IMR-90 (cell line): Measurements from ENCODE around the gene CAPS2. TPM values are rescaled to one million over a fixed set of nuclear protein-coding genes. Genes with fewer than 3 reads are reported as not detected.
A peak's percentile ranks its signal among the peaks of the same experiment; 100 is the strongest.

Source experiments
- ATAC-seq: fragments of 200-7000 bp; cut with Tn5 transposase; 2 replicates; pipeline ENCODE4 v1.9.1; 2020; ENCODE audit warnings: low read depth, mild to moderate bottlenecking, moderate library complexity
- BruUV-seq: library from RNA; stranded (reverse); fragments of 400-500 nt; replicated peaks from 2 replicates; lab custom pipeline; 2021; lab: Mats Ljungman, UMichigan
- CTCF ChIA-PET: fragments of 300-600 bp; formaldehyde crosslinking; extraction: SDS; loops from one replicate; lab custom pipeline; 2021; ENCODE audit warnings: antibody characterized with exemption; lab: Yijun Ruan, JAX
- POLR2A ChIA-PET: fragments of 300-600 bp; sonication (Branson Sonifier 250); formaldehyde crosslinking; loops from one replicate; lab custom pipeline; 2022; ENCODE audit warnings: antibody characterized with exemption; ENCODE audit not compliant: unreplicated experiment; lab: Charles Lee
- DNase-seq: peaks from one replicate; pipeline ENCODE4 v3.0.0; 2013
- H2AFZ ChIP-seq: replicated peaks from 2 replicates; pipeline ENCODE3; 2013; ENCODE audit warnings: low read length, mild to moderate bottlenecking; ENCODE audit not compliant: poor library complexity
- H2AK5ac ChIP-seq: 2 replicates; pipeline ENCODE4 v1.6.1; 2013; ENCODE audit warnings: low read depth, low read length, inconsistent platforms
- H2AK9ac ChIP-seq: replicated peaks from 2 replicates; pipeline ENCODE3; 2013; ENCODE audit warnings: mild to moderate bottlenecking, low read depth, low read length, moderate library complexity; ENCODE audit not compliant: poor library complexity
- H2BK120ac ChIP-seq: 2 replicates; pipeline ENCODE4 v1.6.1; 2013; ENCODE audit warnings: low read depth, low read length, inconsistent platforms
- H2BK15ac ChIP-seq: 3 replicates; pipeline ENCODE4 v1.6.1; 2013; ENCODE audit warnings: low read depth, low read length, inconsistent platforms
- H2BK20ac ChIP-seq: 2 replicates; pipeline ENCODE4 v1.6.1; 2013; ENCODE audit warnings: low read depth, mild to moderate bottlenecking, inconsistent platforms, low read length, moderate library complexity
- H2BK5ac ChIP-seq: 2 replicates; pipeline ENCODE4 v1.6.1; 2013; ENCODE audit warnings: mild to moderate bottlenecking, low read depth, low read length, inconsistent platforms; ENCODE audit not compliant: poor library complexity, severe bottlenecking
- H3K14ac ChIP-seq: replicated peaks from 2 replicates; pipeline ENCODE4 v1.6.1; 2013; ENCODE audit warnings: low read depth, low read length, inconsistent platforms
- H3K18ac ChIP-seq: 2 replicates; pipeline ENCODE4 v1.6.1; 2013; ENCODE audit warnings: low read depth, low read length, control low read depth
- H3K23ac ChIP-seq: 2 replicates; pipeline ENCODE4 v1.6.1; 2013; ENCODE audit warnings: low read depth, low read length, inconsistent platforms
- H3K27ac ChIP-seq: 2 replicates; pipeline ENCODE4 v1.5.1; 2013; ENCODE audit warnings: mild to moderate bottlenecking, control low read depth, low read length; ENCODE audit not compliant: insufficient read depth
- H3K27me3 ChIP-seq: 2 replicates; pipeline ENCODE4 v1.6.1; 2013; ENCODE audit warnings: low read length; ENCODE audit not compliant: control insufficient read depth, insufficient read depth
- H3K36me3 ChIP-seq: 2 replicates; pipeline ENCODE4 v1.6.1; 2013; ENCODE audit warnings: low read length, mixed read lengths; ENCODE audit not compliant: control insufficient read depth, insufficient read depth
- H3K4ac ChIP-seq: 2 replicates; pipeline ENCODE4 v1.6.1; 2013; ENCODE audit warnings: low read depth, low read length, inconsistent platforms
- H3K4me1 ChIP-seq: 2 replicates; pipeline ENCODE4 v1.6.1; 2013; ENCODE audit warnings: low read length, mixed read lengths; ENCODE audit not compliant: control insufficient read depth, insufficient read depth
- H3K4me2 ChIP-seq: 2 replicates; pipeline ENCODE4 v1.6.1; 2013; ENCODE audit warnings: low read depth, mild to moderate bottlenecking, control low read depth, low read length, moderate library complexity
- H3K4me3 ChIP-seq: 2 replicates; pipeline ENCODE4 v1.5.1; 2013; ENCODE audit warnings: low read depth, mild to moderate bottlenecking, control low read depth, low read length, moderate library complexity; ENCODE audit not compliant: insufficient read depth
- H3K56ac ChIP-seq: 2 replicates; pipeline ENCODE4 v1.6.1; 2013; ENCODE audit warnings: low read length, inconsistent platforms; ENCODE audit not compliant: insufficient read depth; ENCODE audit errors: extremely low read depth
- H3K79me1 ChIP-seq, 2 experiments: 2 replicates each; pipeline ENCODE4 v1.6.1; 2013; ENCODE audit warnings: low read length in 2 of 2, inconsistent platforms in 1 of 2, low read depth in 1 of 2
- H3K9ac ChIP-seq: 2 replicates; pipeline ENCODE4 v1.6.1; 2013; ENCODE audit warnings: low read depth, low read length, control low read depth
- H3K9me1 ChIP-seq: 2 replicates; pipeline ENCODE4 v1.6.1; 2013; ENCODE audit warnings: low read length, inconsistent platforms; ENCODE audit not compliant: insufficient read depth
- H3K9me3 ChIP-seq: 2 replicates; pipeline ENCODE4 v1.6.1; 2013; ENCODE audit warnings: low read length; ENCODE audit not compliant: control insufficient read depth, insufficient read depth
- H4K20me1 ChIP-seq: 2 replicates; pipeline ENCODE4 v1.6.1; 2013; ENCODE audit warnings: low read length, inconsistent platforms; ENCODE audit not compliant: insufficient read depth
- H4K5ac ChIP-seq: 2 replicates; pipeline ENCODE4 v1.6.1; 2013; ENCODE audit warnings: mild to moderate bottlenecking, low read depth, low read length, control low read depth
- H4K8ac ChIP-seq, 2 experiments: 2 replicates each; pipeline ENCODE4 v1.6.1; 2013; ENCODE audit warnings: low read depth in 2 of 2, low read length in 2 of 2, control low read depth in 1 of 2, inconsistent platforms in 1 of 2
- H4K91ac ChIP-seq: 2 replicates; pipeline ENCODE4 v1.6.1; 2013; ENCODE audit warnings: low read depth, low read length, inconsistent platforms; ENCODE audit not compliant: insufficient read depth
- BHLHE40 ChIP-seq: fragments of 150-350 bp; IDR thresholded peaks from 2 replicates; pipeline ENCODE4 v1.6.1; 2016; ENCODE audit warnings: mild to moderate bottlenecking, low read depth, low read length
- CEBPB ChIP-seq: IDR thresholded peaks from 2 replicates; pipeline ENCODE4 v1.6.1; 2012; ENCODE audit warnings: low read depth, low read length, improper control_type of control experiment
- CHD1 ChIP-seq: IDR thresholded peaks from 2 replicates; pipeline ENCODE4 v1.6.1; 2012; ENCODE audit warnings: low read depth, low read length, improper control_type of control experiment
- FOS ChIP-seq: fragments of 150-350 bp; IDR thresholded peaks from 2 replicates; pipeline ENCODE4 v1.6.1; 2016; ENCODE audit warnings: low read depth, low read length
- MAFK ChIP-seq: IDR thresholded peaks from 2 replicates; pipeline ENCODE4 v1.6.1; 2012; ENCODE audit warnings: low read depth, low read length, improper control_type of control experiment
- MAZ ChIP-seq: IDR thresholded peaks from 2 replicates; pipeline ENCODE4 v1.6.1; 2012; ENCODE audit warnings: low read depth, mild to moderate bottlenecking, low read length, improper control_type of control experiment, moderate library complexity, borderline replicate concordance
- MXI1 ChIP-seq: IDR thresholded peaks from 2 replicates; pipeline ENCODE4 v1.6.1; 2012; ENCODE audit warnings: low read depth, mild to moderate bottlenecking, low read length, moderate library complexity, borderline replicate concordance
- NFE2L2 ChIP-seq: fragments of 150-350 bp; IDR thresholded peaks from 2 replicates; pipeline ENCODE4 v1.6.1; 2016; ENCODE audit warnings: low read depth, mild to moderate bottlenecking, low read length
- RAD21 ChIP-seq: IDR thresholded peaks from 2 replicates; pipeline ENCODE4 v1.6.1; 2012; ENCODE audit warnings: low read length, improper control_type of control experiment
- RFX5 ChIP-seq: IDR thresholded peaks from 2 replicates; pipeline ENCODE4 v1.8.0; 2012; ENCODE audit warnings: low read depth, mild to moderate bottlenecking, low read length, moderate library complexity
- SMC3 ChIP-seq: fragments of 150-350 bp; IDR thresholded peaks from 2 replicates; pipeline ENCODE4 v1.6.1; 2016; ENCODE audit warnings: low read depth, mild to moderate bottlenecking, antibody characterized with exemption, low read length, moderate library complexity
- WGBS, 2 experiments: methylation state at CpG; one replicate each; pipeline versions ENCODE4 v1.1.5 to v1.1.7; 2013; ENCODE audit warnings: missing lambda C conversion rate in 2 of 2; ENCODE audit not compliant: insufficient read length in 1 of 2; ENCODE audit errors: extremely low coverage in 2 of 2; 5-methylcytosine and 5-hydroxymethylcytosine counted together
- dilution Hi-C: fragments of 300-500 bp; cut with HindIII; formaldehyde crosslinking; loops from one replicate; pipeline ENCODE4 v1.14.3; 2018; ENCODE audit warnings: low sequenced_read_pairs; ENCODE audit not compliant: unreplicated experiment
- in situ Hi-C: fragments of 300-500 bp; cut with MboI; formaldehyde crosslinking; loops from 3 replicates; pipeline ENCODE4 v1.14.3; 2019; ENCODE audit warnings: low sequenced_read_pairs, inconsistent platforms, mixed read lengths
- intact Hi-C: fragments of 100-400 bp; cut with micrococcal nuclease; formaldehyde crosslinking; loops from 2 replicates; pipeline ENCODE4 v1.10.0; 2022
- polyA plus RNA-seq, 3 experiments: library from polyadenylated mRNA; depleted of rRNA; stranded (reverse); fragments of >200 nt; gene quantifications; 2 replicates each; pipeline ENCODE4 v1.2.3, GENCODE V29; 2012; ENCODE audit warnings: low replicate concordance in 1 of 3
- total RNA-seq: library from RNA; depleted of rRNA; stranded (reverse); fragments of >200 nt; gene quantifications from 2 replicates; pipeline ENCODE4 v1.2.3, GENCODE V29; 2012
- TF ChIP-seq, protein P1 (sequence below): fragments of 150-350 bp; IDR thresholded peaks from 2 replicates; pipeline ENCODE4 v1.6.1; 2017; ENCODE audit warnings: mild to moderate bottlenecking, antibody characterized with exemption, low read length, low read depth
- TF ChIP-seq, protein P2 (sequence below): fragments of 150-350 bp; IDR thresholded peaks from 2 replicates; pipeline ENCODE4 v1.6.1; 2016; ENCODE audit warnings: low read depth, mild to moderate bottlenecking, low read length, moderate library complexity, borderline replicate concordance

CAPS2 gene
- total and polyA plus RNA-seq, 2 of the 4 experiments (the other 2 are of a cell fraction) = 1.2 to 2.7 TPM

DNA sequence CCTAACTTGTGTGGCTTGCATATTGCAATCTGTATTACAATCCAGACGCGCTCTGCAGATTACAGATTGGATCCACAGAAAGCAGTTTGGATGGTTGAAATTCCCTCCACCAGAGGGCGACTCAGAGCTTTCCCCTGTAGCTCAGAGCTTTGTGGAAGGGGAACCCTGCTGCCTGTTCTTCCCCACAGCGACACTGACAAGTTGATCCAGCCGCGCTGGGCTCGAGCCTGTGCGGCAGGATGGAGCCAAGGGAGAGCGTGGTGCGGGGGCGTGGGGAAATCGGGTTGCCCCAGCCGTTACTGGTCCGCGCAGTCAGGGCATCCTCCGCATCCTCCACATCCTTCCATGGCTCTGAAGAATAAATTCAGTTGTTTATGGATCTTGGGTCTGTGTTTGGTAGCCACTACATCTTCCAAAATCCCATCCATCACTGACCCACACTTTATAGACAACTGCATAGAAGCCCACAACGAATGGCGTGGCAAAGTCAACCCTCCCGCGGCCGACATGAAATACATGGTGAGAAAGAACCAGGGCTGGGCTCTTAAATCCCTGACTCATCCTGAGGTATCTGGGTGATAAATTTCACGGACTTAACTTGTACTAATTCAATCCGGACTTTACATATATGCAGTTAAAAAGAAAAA, 4.4 kb upstream of the CAPS2 start, which contains the start of gene GLIPR1L1:
Gene GLIPR1L1 (plus strand): TSS at position 287 of the 647 bp plus-strand sequence. CDS start 59 bp downstream, at position 346.
- Histone ChIP-seq H3K14ac (peak within 1 kb of the TSS; percentile 51), H2BK5ac (peak within 1 kb of the TSS; percentile 52), H3K27ac (peak within 1 kb of the TSS; percentile 53), H4K91ac (peak within 1 kb of the TSS; percentile 19; the same call in 1 of the 2 replicates), H3K4me2 (peak within 1 kb of the TSS; percentile 85), H3K23ac (0 out of 2 replicates have a peak within 1 kb of the TSS, but pooled peaks have one; percentile 10), H2BK120ac (peak within 1 kb of the TSS; percentile 45; the same call in 1 of the 2 replicates), H3K36me3 (no peaks in the 10 kb centered on the region), H3K4me3 (peak within 1 kb of the TSS; percentile 68), H2AK5ac (no peak within 1 kb of the TSS), H4K5ac (peak within 1 kb of the TSS; percentile 37; the same call in 1 of the 2 replicates), H3K4me1 (no peaks in the 10 kb centered on the region), H3K9ac (peak within 1 kb of the TSS; percentile 43), H2AFZ (peak within 1 kb of the TSS; percentile 92), H3K9me1 (no peaks in the 10 kb centered on the region), H3K18ac (peak within 1 kb of the TSS; percentile 42), H4K8ac (peak within 1 kb of the TSS in 1 of 2 experiments; percentile 65; a peak in 2 of 4 replicates), H3K4ac (peak within 1 kb of the TSS; percentile 40; the same call in 1 of the 2 replicates), H2BK20ac (peak within 1 kb of the TSS; percentile 19; the same call in 1 of the 2 replicates), H2AK9ac (peak within 1 kb of the TSS; percentile 57), H3K56ac (0 out of 2 replicates have a peak within 1 kb of the TSS, but pooled peaks have one; percentile 7), H3K27me3 (no peaks in the 10 kb centered on the region), H3K79me1 (no peaks in the 10 kb centered on the region), H3K9me3 (no peaks in the 10 kb centered on the region), H2BK15ac (peak within 1 kb of the TSS; percentile 16; the same call in 1 of the 3 replicates), H4K20me1 (no peaks in the 10 kb centered on the region)
- peak; percentile 89 for DNase-seq
- ChIA-PET POLR2A (no interaction called here), CTCF (interaction anchor here (0.6 to 1.8 kb wide), 9 partner anchors 10 to 430 kb away, joined by 3 to 12 read pairs (median 4); no protein-coding TSS in a partner anchor)
- intact Hi-C loops = loop anchor here (1.0 to 5.0 kb wide), 6 partner anchors 44 to 698 kb away; partner anchors contain the start of genes GLIPR1, GLIPR1L2 and PHLDA1
- WGBS, 2 experiments = no CpG with 5 or more reads among the region's 23 CpGs
- dilution Hi-C loops = no loop called here
- in situ Hi-C loops = loop anchor here (5.0 to 25.0 kb wide), 2 partner anchors 153 to 703 kb away; partner anchors contain the start of gene PHLDA1
- peak; percentile 85 for ATAC-seq
- BruUV-seq = no TSS peak
- TF ChIP-seq BHLHE40 (no peak), NFE2L2 (peak; percentile 28; the same call in 1 of the 2 replicates), RFX5 (no peak), FOS (no peak), MAZ (no peak), RAD21 (peak; percentile 75), CHD1 (no peak), MXI1 (0 out of 2 replicates have a peak, but pooled peaks have one; percentile 39), SMC3 (peak; percentile 72), CEBPB (0 out of 2 replicates have a peak, but pooled peaks have one; percentile 1), MAFK (no peak)
- TF ChIP-seq, protein P1, sequence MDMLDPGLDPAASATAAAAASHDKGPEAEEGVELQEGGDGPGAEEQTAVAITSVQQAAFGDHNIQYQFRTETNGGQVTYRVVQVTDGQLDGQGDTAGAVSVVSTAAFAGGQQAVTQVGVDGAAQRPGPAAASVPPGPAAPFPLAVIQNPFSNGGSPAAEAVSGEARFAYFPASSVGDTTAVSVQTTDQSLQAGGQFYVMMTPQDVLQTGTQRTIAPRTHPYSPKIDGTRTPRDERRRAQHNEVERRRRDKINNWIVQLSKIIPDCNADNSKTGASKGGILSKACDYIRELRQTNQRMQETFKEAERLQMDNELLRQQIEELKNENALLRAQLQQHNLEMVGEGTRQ = no peak
- TF ChIP-seq, protein P2, sequence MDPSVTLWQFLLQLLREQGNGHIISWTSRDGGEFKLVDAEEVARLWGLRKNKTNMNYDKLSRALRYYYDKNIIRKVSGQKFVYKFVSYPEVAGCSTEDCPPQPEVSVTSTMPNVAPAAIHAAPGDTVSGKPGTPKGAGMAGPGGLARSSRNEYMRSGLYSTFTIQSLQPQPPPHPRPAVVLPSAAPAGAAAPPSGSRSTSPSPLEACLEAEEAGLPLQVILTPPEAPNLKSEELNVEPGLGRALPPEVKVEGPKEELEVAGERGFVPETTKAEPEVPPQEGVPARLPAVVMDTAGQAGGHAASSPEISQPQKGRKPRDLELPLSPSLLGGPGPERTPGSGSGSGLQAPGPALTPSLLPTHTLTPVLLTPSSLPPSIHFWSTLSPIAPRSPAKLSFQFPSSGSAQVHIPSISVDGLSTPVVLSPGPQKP = no peak
